ENCODE measurements around the gene ADIRF. TPM values are rescaled to one million over a fixed set of nuclear protein-coding genes. Genes with fewer than 3 reads are reported as not detected.

The ADIRF gene
- total and polyA plus RNA-seq, 9 of the 15 experiments (the other 6 are each of a cell fraction or from before 2014, with no cell fraction given), result 0.08 TPM; not detected in 8

GRCh38 chr10:86970982-86971231 lies 2.6 kb downstream of the ADIRF start (continued):
- TF ChIP-seq E2F8 (IDR thresholded peaks at IDR 0.05; ENCODE audit: low read depth, partially characterized antibody) (no peak), RCOR1 (IDR thresholded peaks at IDR 0.05; ENCODE audit: borderline replicate concordance in 1 of 2, low read depth in 2 of 2, low read length in 2 of 2) (no peak), FOXJ2 (tag; IDR thresholded peaks at IDR 0.05) (no peak)

GRCh38 chr10:86971232-86971991 lies 3.1 kb downstream of the ADIRF start:
- no peaks in the 10 kb centered on the region for H3K9me3 ChIP-seq (replicated peaks; ENCODE audit: control insufficient read depth, insufficient read depth, low read depth, low read length)
- BruUV-seq (replicated peaks), result no TSS peak
- H3K4me3 ChIP-seq, result no peak overlapping the region
- in situ Hi-C loops (cut with MboI) (no loop called here), intact Hi-C loops (cut with micrococcal nuclease) (no loop called here)
- H3K36me3 ChIP-seq (ENCODE audit: control insufficient read depth, insufficient read depth, low read length), result no peaks in the 10 kb centered on the region
- ChIA-PET CTCF (ENCODE audit: low intra/inter-chr PET ratio) (no interaction called here), POLR2A (no interaction called here)
- 69% methylated on average over 6 of the region's 66 CpGs for WGBS (ENCODE audit: insufficient coverage, low coverage, missing lambda C conversion rate)
- DNase-seq (ENCODE audit: extremely low read depth in 1 of 4, low spot score in 3 of 4) (no peak), FAIRE-seq (no peak), ATAC-seq (no peak)
- H2AFZ ChIP-seq (ENCODE audit: low read depth, low read length), result no peak overlapping the region
- H3K4me1 ChIP-seq (replicated peaks in 1 of 2; ENCODE audit: control insufficient read depth in 2 of 2, insufficient read depth in 2 of 2, low read length in 2 of 2), result peaks cover 8 to 19% of the 10 kb centered on the region in 2 experiments; a peak in 4 of 5 replicates
- no peak overlapping the region for H3K9ac ChIP-seq (ENCODE audit: insufficient read depth in 1 of 2, low read depth in 2 of 2, low read length in 2 of 2)
- H4K20me1 ChIP-seq (replicated peaks; ENCODE audit: control insufficient read depth, insufficient read depth, low read length), result no peaks in the 10 kb centered on the region
- no peaks in the 10 kb centered on the region for H3K79me2 ChIP-seq (ENCODE audit: control insufficient read depth, insufficient read depth, low read length)
- no peaks in the 10 kb centered on the region for H3K9me1 ChIP-seq (ENCODE audit: control insufficient read depth, insufficient read depth, low read length)
- H3K27me3 ChIP-seq (ENCODE audit: control insufficient read depth in 2 of 2, insufficient read depth in 2 of 2, low read length in 2 of 2), result no peaks in the 10 kb centered on the region
- H3K27ac ChIP-seq (ENCODE audit: extremely low read depth, low read depth, low read length), result no peak overlapping the region
- H3K4me2 ChIP-seq (ENCODE audit: insufficient read depth, low read length), result no peak overlapping the region
- TF ChIP-seq REST (IDR thresholded peaks at IDR 0.05; ENCODE audit: borderline replicate concordance), result no peak
- no peak for TF ChIP-seq REST (CRISPR knock-in tag; IDR thresholded peaks at IDR 0.05; ENCODE audit: low read depth)
- no peak for TF ChIP-seq CREB3 (tag; conservative IDR thresholded peaks at IDR 0.05; ENCODE audit: low read depth)
- TF ChIP-seq PHB (CRISPR knock-in tag; IDR thresholded peaks at IDR 0.05), result no peak

Measured in K562 (cell line).